Stomach (tissue), 4 donors: ENCODE data around the gene SVBP.

Experiments
- EP300 ChIP-seq: sonication (generic); formaldehyde crosslinking; IDR thresholded peaks from one replicate; pipeline ENCODE4 v1.6.1; 2017; ENCODE audit warnings: antibody characterized with exemption
- POLR2A ChIP-seq, 4 donors: fragments of 450-650 bp; IDR thresholded peaks; one replicate each; pipeline ENCODE4 v1.6.1; 2016; ENCODE audit warnings: antibody characterized with exemption in 4 of 4, control low read depth in 2 of 4, mild to moderate bottlenecking in 1 of 4, moderate library complexity in 1 of 4
- POLR2AphosphoS5 ChIP-seq, 3 donors: sonication (generic); formaldehyde crosslinking; IDR thresholded peaks; one replicate each; pipeline ENCODE4 v1.6.1; 2016; ENCODE audit warnings: antibody characterized with exemption in 3 of 3
- TF ChIP-seq, protein P1 (sequence below), 7 experiments: fragments of 450-650 bp in 4 of 7; fragments of 200-600 bp in 3 of 7; sonication (generic) in 3 of 7; IDR thresholded peaks; one replicate each; pipeline ENCODE4 v1.5.1; 2016 to 2019; ENCODE audit warnings: antibody characterized with exemption in 7 of 7, control low read depth in 2 of 7, mild to moderate bottlenecking in 1 of 7

DNA sequence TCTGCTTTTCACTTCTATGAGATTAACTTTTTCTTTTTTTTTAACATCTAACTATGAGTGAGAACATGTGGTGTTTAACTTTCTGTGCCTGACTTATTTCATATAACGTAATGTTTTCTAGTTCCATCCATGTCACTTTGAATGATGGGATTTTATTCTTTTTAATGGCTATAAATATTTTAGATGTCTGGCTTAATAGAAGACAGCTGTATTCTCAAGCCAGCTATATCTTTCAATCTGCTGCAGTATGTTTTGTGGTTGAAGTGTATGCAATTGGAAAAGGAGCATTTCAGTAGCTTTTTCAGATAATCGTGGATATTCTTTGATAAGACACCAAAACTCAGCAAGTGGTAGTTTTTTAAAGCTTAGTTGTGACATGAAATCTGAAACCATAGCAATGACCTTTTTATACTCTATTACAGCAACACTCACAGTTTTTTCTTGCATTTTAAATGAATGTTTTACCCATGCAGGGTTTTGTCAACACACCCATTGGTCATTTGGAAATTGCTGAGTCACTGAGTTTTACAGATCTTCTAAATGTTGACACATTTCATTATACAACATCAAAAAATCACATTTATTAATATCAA is 5.7 kb upstream of the SVBP start:
- TF ChIP-seq, protein P1, sequence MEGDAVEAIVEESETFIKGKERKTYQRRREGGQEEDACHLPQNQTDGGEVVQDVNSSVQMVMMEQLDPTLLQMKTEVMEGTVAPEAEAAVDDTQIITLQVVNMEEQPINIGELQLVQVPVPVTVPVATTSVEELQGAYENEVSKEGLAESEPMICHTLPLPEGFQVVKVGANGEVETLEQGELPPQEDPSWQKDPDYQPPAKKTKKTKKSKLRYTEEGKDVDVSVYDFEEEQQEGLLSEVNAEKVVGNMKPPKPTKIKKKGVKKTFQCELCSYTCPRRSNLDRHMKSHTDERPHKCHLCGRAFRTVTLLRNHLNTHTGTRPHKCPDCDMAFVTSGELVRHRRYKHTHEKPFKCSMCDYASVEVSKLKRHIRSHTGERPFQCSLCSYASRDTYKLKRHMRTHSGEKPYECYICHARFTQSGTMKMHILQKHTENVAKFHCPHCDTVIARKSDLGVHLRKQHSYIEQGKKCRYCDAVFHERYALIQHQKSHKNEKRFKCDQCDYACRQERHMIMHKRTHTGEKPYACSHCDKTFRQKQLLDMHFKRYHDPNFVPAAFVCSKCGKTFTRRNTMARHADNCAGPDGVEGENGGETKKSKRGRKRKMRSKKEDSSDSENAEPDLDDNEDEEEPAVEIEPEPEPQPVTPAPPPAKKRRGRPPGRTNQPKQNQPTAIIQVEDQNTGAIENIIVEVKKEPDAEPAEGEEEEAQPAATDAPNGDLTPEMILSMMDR (IDR thresholded peaks at IDR 0.05), result no peak
- TF ChIP-seq EP300 (no peak), POLR2AphosphoS5 (IDR thresholded peaks at IDR 0.05) (no peak), POLR2A (IDR thresholded peaks at IDR 0.05) (no peak)
